HG03520 (cell line): ENCODE data around the gene ZNF418.

ENCODE experiments used
- ATAC-seq: cut with Tn5 transposase; IDR thresholded peaks from one replicate; pipeline ENCODE4 v1.9.1; 2021; ENCODE audit warnings: mild to moderate bottlenecking, moderate library complexity; ENCODE audit not compliant: unreplicated experiment

Gene ZNF418

DNA sequence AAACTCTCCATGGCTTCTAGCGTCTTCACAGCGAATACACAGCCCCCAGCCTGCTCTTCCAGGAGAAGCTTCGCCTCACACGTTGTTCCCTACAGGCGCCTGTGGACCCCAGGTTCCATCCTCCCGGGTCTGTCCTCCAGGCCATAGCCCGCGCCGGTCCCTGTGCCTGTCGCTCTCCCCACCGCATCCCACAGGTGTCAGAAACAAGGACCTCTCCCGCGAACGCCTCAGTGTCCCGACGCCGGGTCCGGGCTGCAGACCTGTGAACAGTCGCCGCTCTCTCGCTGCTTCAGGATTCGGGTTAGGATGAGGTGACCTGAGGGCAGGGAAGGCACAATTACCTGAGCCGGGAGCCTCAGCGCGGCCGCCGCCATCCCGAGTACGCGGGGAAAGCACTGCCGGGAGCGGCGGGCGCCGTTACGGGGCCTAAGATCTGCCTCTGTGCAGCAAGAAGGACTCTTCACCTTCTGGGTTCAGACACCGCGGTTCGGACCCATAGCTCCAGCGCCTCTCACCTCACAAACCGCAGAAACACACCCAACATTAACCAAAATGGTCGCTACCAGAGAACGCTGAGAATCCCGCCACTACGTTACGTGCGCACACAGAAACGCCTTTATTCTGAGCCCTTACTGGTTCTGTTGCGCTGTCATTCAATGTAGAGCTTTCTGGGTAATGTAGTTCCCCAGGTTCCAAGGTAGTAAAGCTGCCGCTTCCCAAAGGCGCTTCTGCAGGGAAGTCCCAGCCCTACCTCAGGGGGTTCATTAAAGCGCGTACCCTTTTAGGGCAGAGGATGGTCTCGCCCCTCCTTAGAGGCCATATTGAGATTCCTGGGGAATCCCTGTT lies at the start of gene ZNF418:
ZNF418 (minus strand) TSS at position 583 of the 846 bp plus-strand sequence. CDS start 1,580 bp downstream, outside the sequence.
- no peak for ATAC-seq

DNA sequence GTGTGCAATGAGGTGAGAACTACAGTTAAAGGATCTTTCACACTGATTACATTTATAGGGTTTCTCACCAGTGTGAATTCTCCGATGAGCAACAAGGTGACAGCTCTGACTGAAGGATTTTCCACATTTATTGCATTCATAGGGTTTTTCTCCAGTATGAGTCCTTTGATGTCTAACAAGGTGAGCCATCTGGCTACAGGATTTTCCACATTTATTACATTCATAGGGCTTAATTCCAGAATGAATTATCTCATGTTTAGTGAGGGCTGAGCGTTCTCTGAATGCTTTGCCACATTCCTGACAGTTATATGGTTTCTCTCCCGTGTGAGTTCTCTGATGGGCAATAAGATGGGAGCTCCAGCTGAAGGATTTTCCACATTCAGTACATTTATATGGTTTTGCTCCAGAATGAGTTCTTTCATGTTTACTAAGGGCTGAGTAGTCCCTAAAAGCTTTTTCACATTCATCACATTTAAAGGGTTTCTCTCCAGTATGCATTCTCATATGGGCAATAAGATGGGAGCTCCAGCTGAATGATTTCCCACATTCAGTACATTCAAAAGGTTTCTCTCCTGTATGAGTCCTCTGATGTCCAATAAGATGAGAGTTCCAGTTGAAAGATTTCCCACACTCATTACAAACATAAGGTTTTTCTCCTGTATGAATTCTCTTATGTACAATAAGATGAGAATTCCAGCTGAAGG lies 43.5 kb upstream of the ZNF418 start:
- ATAC-seq: no peak

DNA sequence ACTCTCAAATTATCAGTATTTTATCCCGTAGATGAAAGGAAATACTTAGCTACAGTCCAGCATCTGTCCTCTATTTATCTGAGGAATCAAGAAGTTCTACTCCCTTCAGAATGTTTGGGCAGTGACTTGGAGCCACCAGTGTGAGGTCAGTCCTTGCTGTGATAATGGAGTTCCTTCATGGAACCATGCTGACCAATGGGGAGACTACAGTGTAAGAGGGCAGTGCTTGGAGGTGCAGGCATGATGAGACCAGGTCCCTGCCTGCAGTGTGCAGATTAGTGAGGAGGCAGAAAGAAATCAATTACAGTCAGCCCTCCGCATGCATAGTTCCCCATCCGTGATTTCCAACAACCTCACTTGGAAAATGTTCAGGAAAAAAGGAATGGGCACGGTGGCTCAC lies 39.2 kb upstream of the ZNF418 start, which contains the start of gene C19orf18:
C19orf18 (minus strand) TSS at position 101 of the 400 bp plus-strand sequence. CDS start 102 bp downstream, outside the sequence.
- no peak for ATAC-seq

DNA sequence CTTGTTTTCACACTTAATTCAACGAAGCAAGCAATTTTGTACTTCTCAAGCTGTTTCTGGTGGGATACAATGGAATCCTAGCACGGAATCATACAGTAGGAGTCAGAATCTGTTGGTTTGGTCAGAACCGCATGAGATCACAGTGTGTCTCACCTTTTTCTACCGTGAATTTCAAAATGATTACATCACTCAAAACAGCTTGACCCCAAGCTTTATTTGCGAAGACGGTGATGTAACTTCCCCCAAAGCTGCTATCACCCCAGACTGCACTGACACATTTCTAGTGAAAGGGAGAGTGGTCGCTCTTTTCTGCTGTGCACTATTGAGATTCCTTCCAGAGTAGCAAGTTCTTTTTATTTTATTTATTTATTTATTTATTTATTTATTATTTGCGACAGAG lies 29.6 kb upstream of the ZNF418 start:
- no peak for ATAC-seq

DNA sequence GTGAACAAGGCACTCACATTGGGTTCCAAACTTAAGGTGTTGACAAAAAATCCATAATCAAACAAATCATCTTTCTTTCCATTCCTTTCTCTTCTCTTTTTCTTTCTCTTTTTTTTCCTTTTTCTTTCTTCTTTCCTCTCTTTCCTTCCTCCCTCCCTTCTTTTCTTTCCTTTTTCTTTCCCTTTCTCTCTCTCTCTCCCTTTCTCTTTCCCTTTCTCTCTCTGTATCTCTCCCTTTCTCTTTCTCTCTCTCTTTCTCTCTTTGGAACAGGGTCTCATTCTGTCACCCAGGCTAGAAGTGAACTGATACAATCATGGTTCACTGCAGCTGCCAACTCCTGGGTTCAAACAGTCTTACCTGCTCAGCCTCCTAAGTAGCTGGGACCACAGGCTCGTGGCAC lies 26.6 kb upstream of the ZNF418 start:
- ATAC-seq: no peak

DNA sequence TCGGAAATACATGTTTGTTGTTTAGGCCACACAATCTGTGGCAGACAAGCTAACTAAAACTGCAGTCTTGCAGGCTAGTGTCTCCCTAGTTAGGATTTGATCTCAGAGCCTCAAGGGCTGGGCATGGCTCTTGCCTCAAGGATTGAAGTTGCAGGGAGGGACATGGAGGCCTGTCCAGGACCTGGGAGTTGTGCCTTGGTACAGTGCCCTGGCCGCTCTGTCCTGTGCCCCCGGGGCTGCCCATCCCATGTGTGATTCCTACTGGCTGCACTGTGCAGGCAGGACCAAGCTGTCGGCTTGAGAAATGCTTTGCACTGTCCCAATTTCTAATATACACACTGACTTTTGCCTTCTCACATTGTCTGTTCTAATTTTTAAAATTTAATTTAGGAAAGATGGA lies 19.8 kb upstream of the ZNF418 start:
- no peak for ATAC-seq

DNA sequence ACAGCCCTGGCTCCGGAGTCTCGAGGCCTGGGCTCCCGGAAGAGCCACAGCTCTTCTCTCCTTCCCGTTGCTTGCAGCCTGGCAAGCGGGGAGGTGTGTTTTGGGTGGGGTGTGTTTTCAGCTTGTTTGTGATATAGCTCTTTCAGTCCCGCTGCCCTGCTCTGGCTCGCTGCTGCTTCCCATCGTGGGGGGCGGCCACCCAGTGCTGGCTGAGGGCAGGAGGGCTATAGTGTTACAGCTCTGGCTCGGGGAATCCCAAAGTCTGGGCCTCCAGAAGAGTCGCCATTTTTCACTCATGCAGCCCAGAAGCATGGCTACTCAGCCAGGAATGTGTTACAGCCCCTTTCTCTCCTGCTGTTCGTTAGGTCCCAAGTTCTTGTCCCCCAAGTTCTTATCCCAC lies 14.5 kb upstream of the ZNF418 start:
- no peak for ATAC-seq

DNA sequence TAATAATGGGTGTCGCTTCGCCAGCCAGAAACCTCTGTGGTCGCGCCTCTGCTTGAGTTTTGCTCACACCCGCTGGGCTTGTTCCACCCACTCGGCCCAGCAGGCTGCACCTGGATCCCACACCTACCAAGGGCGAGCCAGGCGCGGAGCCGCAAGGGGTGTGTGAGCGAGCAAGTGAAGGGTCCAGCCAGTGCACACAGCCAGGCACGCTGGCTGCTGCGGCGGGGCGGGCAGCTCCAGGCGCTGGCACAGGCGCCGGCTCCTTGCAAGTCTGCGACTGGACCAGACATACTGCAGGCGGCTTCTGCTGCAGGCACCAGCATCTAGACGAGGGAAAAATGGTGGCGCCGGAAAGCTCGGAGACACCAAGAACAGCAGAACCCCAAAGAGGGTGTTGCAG lies 14.1 kb upstream of the ZNF418 start:
- no peak for ATAC-seq

DNA sequence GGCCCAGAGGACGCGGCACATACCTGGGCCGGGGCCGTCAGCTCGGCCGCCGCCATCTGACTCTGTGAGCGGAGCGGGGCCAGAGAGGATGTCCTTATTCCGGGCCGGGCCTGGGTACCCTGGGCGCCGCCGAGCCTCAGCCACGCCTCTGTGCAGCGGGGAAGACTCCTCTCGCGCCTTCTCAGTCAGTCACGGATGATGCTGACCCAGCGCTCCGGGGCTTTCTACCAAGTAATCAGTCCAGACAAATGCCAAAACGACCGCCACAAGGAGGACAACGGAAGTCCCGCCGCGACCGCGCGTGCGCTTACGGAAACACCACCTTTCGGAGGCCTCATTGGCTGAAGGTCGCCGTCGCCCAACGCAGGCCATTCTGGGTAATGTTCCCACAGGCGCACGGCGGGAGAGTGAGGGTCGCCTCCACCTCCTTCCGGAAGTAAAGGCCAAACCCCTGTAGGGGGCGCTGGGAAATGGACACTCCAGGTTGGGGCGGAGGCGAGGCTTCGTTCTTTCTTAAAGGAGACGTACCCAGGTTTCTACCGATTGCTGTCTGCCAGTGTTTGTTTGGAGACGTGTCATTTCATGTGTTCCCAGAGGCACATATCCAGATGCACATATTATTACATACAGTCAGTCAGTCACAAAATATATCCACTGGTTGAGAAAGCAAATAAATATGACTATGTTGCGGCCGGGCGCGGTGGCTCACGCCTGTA lies 12.4 kb upstream of the ZNF418 start, which contains the start of gene ZNF256:
ZNF256 (minus strand) TSS at position 288 of the 716 bp plus-strand sequence; CDS start at position 56, 232 bp downstream.
- ATAC-seq: peak; percentile 86

DNA sequence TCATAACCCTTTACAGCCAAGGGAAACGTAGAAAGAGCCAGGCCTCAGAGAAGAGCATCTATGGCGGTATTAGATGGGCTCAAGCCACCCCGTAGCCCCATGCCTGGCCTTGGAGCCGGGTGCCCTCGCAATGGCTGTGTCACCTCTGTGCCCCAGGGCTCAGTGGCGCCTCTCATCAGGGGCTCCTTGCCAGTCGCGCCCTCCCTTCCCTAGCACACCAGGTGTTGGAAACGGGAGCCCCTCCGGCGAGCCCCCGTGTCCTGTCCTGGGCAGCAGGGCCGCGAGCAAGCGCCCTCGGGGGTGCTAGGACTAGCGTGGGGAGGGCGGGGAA lies 11.9 kb upstream of the ZNF418 start:
- ATAC-seq: no peak

DNA sequence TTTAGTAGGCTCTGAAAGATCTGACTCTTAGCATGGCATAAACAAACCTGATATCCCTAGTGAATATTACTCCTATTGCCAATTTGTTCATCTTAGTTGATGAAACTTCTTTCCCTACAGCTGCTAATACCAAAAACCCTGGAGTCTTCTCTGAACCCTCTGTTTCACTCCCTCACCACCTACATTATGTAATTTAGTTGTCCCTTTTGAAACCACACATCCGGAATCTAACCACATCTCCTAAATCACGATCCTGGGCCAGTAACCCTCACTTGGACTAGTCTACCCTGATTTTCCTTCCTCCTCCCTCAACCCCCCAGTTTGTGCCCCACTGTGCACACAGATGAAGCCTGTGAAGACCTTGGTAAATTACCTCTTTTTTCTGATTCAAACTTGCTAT lies 11.1 kb upstream of the ZNF418 start:
- ATAC-seq: no peak

DNA sequence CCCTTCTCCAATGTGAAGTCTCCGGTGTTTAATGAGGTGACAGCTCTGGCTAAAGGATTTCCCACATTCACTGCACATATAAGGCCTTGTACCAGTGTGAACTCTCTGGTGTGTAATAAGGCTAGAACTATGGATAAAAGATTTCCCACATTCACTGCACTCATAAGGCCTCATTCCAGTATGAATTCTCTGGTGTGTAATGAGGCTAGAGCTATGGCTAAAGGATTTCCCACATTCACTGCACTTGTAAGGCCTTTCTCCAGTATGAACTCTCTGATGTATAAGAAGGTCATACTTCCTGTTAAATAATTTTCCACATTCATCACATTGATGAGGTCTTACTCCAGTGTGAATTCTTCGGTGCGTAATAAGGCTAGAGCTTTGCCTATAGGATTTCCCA lies 6.4 kb upstream of the ZNF418 start:
- ATAC-seq: no peak

DNA sequence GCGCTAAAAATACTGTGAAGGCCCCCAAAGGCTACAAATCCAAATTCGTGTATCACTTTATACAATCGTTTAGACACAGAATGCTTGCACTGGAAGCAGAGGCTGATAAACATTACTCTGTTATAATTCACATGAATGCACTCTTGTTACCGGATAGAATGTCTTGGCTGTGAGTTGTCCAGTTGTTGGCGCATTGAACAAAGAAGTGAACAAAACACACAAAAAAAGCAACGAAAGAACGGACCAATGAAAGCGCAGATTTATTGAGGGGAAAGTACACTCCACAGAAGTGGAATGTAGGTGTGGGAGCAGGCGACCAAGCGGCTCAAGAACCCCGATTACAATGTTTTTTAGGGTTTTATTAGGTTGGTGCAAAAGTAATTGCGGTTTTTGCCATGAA lies 529 bp upstream of the ZNF418 start:
- ATAC-seq: no peak

DNA sequence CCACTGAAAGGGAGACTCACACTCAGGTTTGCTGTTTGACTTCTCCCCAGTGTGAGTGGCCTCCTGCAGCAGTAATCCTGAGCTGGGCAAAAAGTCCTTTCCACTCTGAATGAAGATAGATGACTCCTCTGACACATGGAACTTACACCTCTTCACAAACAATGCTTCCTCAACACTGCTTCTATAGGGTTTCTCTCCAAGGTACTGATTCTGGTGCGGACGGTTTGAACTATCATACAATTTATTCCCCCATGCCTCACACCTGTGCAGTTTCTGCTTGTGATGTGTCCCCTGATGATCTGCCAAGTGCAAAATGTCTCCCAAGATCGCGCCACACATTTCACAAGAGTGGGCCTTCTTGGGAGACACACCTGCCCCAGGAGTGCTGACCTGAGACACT lies 7.6 kb downstream of the ZNF418 start:
- no peak for ATAC-seq

DNA sequence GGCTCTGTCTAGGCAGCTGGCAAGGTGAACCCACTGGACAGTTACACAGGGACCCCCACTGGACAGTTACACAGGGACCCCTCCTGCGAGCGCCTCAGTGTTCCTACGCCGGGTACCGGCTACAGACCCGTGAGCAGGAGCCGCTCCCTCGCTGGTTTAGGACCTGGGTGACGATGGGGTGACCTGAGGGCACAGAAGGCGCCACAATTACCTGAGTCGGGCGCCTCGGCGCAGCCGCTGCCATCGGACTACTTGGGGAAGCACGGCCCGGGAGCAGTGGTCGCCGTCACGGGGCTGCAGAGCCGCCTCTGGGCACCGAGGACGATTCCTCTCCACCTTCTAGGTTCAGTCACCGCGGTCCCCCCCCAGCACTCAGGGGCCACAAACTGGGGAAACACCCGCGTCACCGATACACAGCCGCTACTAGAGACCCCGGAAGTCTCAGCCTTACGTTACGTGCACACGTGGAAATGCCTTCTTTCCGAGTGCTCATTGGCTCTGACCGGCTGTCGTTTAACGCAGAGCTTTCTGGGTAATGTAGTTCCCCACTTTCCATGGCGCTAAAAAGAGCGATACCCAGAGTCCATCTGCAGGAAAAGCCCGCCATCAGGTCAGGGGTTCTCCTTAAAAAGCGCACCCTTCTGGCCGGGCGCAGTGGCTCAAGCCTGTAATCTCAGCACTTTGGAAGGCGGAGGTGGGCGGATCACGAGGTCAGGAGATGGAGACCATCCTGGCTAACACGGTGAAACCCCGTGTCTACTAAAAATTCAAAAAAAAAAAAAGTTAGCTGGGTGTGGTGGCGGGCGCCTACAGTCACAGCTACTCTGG lies 18.8 kb downstream of the ZNF418 start, which contains the start of gene ZNF417:
ZNF417 (minus strand) TSS at position 425 of the 828 bp plus-strand sequence; CDS start at position 244, 181 bp downstream.
- peak; percentile 98 for ATAC-seq

DNA sequence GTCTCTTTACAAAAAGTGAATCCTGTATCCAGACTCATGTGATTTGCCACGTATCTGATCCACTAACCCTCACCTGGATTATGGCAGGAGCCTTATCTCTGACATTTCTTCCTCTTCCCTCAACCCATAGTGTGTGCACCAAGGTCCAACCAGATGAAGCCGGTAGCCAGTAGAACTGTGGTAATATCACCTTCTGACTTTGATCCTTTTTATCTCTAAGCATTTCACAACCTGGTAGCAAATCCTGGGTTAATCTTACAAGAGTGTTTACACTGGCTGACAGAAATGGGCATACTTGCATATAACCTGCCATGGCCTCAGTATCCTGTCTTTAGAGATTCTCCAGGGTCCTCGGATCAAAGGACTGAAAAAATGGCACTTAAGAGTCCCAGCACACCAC lies 20.7 kb downstream of the ZNF418 start:
- ATAC-seq: no peak

DNA sequence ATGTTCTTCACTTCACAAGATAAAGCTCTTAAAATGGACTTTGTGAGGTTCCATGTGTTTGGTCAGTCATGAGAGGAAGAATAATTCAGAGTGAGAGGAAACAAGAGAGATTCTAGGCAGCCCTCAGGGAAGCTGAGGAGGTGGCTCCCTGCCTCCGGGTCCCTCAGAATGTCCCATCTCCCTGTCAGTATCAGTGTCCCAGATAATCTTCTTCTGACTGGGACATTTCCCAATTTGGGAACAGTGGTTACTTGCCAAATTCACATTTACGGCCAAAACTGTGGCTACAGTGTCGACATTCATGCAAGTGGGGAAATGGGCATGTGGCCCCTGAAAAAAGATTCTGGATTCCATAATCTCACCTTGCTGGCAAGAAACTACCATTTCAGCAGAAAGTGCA lies 27.8 kb downstream of the ZNF418 start:
- no peak for ATAC-seq

DNA sequence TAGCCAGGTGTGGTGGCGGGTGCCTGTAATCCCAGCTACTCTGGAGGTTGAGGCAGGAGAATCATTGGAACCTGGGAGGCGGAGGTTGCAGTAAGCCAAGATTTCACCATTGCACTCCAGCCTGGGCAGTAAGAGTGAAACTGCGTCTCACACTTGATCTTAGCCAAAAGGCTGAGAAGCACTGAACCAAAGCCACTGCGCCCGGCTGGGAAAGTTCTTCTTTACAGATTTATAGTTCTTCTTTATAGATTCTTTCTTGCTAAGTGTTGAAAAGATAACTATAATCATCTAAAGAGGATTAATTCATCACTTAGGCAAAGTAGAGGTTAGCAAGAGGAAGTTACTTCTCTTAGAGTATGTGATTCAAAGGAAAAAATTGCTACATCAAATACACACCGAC lies 29.9 kb downstream of the ZNF418 start:
- no peak for ATAC-seq

DNA sequence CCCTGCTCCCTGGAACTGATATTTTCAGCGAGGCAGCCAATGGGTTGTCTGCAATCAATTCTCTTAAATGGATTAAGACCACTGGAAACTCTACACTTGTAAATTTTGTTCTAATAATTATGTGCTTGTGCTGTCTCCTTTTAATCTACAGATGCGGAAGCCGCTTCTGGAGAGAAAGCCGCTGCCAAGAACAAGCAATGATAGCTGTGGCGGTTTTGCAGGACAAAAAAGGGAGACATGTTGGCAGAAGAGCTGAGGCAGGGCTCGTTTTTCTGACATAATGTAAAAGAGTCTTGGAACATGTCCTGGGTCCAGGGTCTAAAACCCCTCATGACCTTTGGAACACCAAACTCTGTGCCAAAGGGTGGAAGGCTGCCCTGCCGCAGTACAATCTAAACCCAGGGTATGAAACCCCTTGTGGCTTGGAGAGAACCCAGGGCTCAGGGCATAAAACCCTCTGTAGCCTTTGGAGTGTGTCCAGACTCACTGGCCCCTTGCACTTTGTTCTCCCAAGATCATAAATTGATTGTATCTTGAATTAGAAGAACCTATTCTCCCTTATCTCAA lies 31.5 kb downstream of the ZNF418 start:
- ATAC-seq: no peak

DNA sequence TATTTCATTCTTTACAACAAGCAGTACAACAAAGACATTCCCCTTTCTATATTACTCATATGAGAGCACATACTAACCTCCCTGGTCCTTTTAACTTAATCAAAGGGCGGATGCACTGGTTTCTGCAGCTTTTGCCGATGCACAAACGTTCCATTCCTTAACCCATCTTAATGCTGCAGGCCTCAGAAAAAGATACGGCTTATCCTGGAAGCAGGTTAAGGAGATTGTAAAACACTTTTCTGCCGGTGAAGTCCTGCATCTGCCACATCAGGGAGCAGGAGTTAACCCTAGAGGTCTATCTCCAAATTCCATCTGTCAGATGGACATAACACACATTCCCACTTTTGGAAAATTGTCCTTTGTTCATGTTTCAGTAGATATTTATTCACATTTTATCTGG lies 34.9 kb downstream of the ZNF418 start:
- ATAC-seq: no peak
